PFSK-1 (cell line): ENCODE measurements around the gene ZNF469.

Experiments
- FOXP2 ChIP-seq: optimal IDR thresholded peaks from 2 replicates; pipeline ENCODE3; 2011; ENCODE audit warnings: borderline replicate concordance, control low read depth, inconsistent platforms; ENCODE audit not compliant: insufficient read depth; ENCODE audit errors: extremely low read length, extremely low read depth
- POLR2AphosphoS5 ChIP-seq: IDR thresholded peaks from 2 replicates; pipeline ENCODE4 v1.6.1; 2012; ENCODE audit warnings: low read depth, mild to moderate bottlenecking, control low read depth, low read length, moderate library complexity
- SIN3A ChIP-seq: IDR thresholded peaks from 2 replicates; pipeline ENCODE4 v1.6.1; 2012; ENCODE audit warnings: mild to moderate bottlenecking, low read length, moderate library complexity, borderline replicate concordance; ENCODE audit not compliant: insufficient read depth
- TAF1 ChIP-seq: IDR thresholded peaks from 2 replicates; pipeline ENCODE4 v1.6.1; 2012; ENCODE audit warnings: low read length, control low read depth, borderline replicate concordance; ENCODE audit not compliant: insufficient read depth
- TF ChIP-seq, protein P1 (sequence below), 2 experiments: IDR thresholded peaks; 2 replicates each; pipeline versions ENCODE4 v1.6.1 to v1.8.0; 2011 to 2012; ENCODE audit warnings: low read depth in 2 of 2, low read length in 2 of 2, control low read depth in 1 of 2, inconsistent platforms in 1 of 2, mild to moderate bottlenecking in 1 of 2, moderate library complexity in 1 of 2; ENCODE audit not compliant: insufficient read depth in 1 of 2

The ZNF469 gene

GRCh38 chr16:88428616-88429386, 46.0 kb downstream of the ZNF469 start:
- no peak for TF ChIP-seq TAF1
- no peak for TF ChIP-seq FOXP2
- no peak for TF ChIP-seq SIN3A
- TF ChIP-seq POLR2AphosphoS5: no peak
- TF ChIP-seq, protein P1, sequence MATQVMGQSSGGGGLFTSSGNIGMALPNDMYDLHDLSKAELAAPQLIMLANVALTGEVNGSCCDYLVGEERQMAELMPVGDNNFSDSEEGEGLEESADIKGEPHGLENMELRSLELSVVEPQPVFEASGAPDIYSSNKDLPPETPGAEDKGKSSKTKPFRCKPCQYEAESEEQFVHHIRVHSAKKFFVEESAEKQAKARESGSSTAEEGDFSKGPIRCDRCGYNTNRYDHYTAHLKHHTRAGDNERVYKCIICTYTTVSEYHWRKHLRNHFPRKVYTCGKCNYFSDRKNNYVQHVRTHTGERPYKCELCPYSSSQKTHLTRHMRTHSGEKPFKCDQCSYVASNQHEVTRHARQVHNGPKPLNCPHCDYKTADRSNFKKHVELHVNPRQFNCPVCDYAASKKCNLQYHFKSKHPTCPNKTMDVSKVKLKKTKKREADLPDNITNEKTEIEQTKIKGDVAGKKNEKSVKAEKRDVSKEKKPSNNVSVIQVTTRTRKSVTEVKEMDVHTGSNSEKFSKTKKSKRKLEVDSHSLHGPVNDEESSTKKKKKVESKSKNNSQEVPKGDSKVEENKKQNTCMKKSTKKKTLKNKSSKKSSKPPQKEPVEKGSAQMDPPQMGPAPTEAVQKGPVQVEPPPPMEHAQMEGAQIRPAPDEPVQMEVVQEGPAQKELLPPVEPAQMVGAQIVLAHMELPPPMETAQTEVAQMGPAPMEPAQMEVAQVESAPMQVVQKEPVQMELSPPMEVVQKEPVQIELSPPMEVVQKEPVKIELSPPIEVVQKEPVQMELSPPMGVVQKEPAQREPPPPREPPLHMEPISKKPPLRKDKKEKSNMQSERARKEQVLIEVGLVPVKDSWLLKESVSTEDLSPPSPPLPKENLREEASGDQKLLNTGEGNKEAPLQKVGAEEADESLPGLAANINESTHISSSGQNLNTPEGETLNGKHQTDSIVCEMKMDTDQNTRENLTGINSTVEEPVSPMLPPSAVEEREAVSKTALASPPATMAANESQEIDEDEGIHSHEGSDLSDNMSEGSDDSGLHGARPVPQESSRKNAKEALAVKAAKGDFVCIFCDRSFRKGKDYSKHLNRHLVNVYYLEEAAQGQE (IDR thresholded peaks at IDR 0.05; ENCODE audit: insufficient read depth in 1 of 2, low read depth in 2 of 2, low read length in 2 of 2): no peak

- TF ChIP-seq, protein P1 (IDR thresholded peaks at IDR 0.05; ENCODE audit: insufficient read depth in 1 of 2, low read depth in 2 of 2, low read length in 2 of 2): no peak
- no peak for TF ChIP-seq FOXP2
- TF ChIP-seq SIN3A: no peak
- TF ChIP-seq POLR2AphosphoS5: no peak
- no peak for TF ChIP-seq TAF1
Measured at GRCh38 chr16:88429387-88430184, 46.8 kb downstream of the ZNF469 start.

DNA sequence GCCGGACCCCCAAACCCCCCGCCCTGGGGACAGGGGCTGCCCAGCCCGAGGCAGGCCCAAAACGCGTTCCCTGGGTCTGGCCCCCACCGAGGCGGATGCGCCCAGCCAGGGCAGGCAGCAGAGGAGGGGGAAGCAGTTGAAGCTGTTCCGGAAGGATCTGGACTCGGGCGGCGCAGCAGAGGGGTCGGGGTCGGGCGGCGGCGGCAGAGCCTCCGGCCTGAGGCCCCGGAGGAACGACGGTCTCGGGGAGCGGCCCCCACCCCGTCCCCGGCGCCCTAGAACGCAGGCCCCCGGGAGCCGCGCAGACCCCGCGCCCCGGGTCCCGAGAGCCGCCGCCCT, 47.4 kb downstream of the ZNF469 start:
- TF ChIP-seq, protein P1 (IDR thresholded peaks at IDR 0.05; ENCODE audit: insufficient read depth in 1 of 2, low read depth in 2 of 2, low read length in 2 of 2): no peak

DNA sequence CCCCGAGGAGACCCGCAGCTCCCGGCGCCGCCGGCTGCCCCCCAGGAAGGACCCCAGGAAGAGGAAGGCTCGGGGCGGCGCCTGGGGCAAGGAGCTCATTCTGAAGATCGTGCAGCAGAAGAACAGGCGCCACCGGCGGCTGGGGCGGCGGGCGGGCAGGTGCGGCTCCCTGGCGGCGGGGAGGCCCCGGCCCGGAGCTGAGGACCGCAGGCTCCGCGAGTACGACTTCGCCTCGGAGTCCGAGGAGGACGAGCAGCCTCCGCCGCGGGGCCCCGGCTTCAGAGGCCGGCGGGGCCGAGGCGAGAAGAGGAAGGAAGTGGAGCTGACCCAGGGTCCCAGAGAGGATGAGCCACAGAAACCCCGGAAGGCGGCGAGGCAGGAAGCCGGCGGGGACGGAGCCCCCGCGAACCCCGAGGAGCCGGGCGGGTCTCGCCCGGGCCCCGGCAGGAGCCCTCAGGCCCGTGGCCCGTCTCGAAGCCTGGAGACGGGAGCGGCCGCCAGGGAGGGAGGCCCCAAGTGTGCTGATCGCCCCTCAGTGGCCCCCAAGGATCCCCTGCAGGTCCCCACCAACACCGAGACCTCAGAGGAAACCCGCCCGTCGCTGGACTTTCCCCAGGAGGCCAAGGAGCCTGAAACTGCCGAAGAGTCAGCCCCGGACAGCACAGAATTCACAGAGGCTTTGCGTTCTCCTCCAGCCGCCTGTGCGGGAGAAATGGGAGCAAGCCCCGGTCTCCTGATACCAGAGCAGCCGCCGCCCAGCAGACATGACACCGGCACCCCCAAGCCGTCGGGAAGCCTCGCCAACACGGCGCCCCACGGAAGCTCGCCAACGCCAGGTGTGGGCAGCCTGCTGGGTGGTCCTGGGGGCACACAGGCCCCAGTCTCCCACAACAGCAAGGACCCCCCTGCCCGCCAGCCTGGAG, 48.0 kb downstream of the ZNF469 start:
- no peak for TF ChIP-seq POLR2AphosphoS5
- TF ChIP-seq, protein P1 (IDR thresholded peaks at IDR 0.05; ENCODE audit: insufficient read depth in 1 of 2, low read depth in 2 of 2, low read length in 2 of 2): no peak
- no peak for TF ChIP-seq SIN3A
- TF ChIP-seq FOXP2: no peak
- TF ChIP-seq TAF1: no peak
